Mammary epithelial cell (primary cell): Measurements from ENCODE around the gene C12orf76.

Experiments
- CTCF ChIP-seq, 2 donors: IDR thresholded peaks in 1 of 2; conservative IDR thresholded peaks in 1 of 2; 2 replicates each; pipeline ENCODE4 v1.5.1; 2011 to 2012; ENCODE audit warnings: inconsistent platforms in 2 of 2, low read length in 2 of 2, mild to moderate bottlenecking in 2 of 2, control low read depth in 1 of 2, low read depth in 1 of 2; ENCODE audit not compliant: insufficient read depth in 1 of 2; ENCODE audit errors: extremely low read depth in 1 of 2
- EZH2 ChIP-seq: IDR thresholded peaks from 2 replicates; pipeline ENCODE4 v1.6.1; 2012; ENCODE audit warnings: low read length, inconsistent platforms, borderline replicate concordance

- TF ChIP-seq EZH2: no peak
- TF ChIP-seq CTCF (conservative IDR thresholded peaks at IDR 0.05 in 1 of 2, IDR thresholded peaks at IDR 0.05 in 1 of 2; ENCODE audit: extremely low read depth in 1 of 2, insufficient read depth in 1 of 2, low read depth in 1 of 2, low read length in 2 of 2): no peak
Observed at GRCh38 chr12:110023059-110023980, 25.0 kb downstream of the C12orf76 start.
